Hepatocyte (in vitro differentiated cells): Measurements from ENCODE around the gene KLF1. TPM values are rescaled to one million over a fixed set of nuclear protein-coding genes. Genes with fewer than 3 reads are reported as not detected.

Experiments
- DNase-seq: peaks from one replicate; pipeline ENCODE4 v3.0.0-alpha.2; 2016; ENCODE audit warnings: low spot score
- H2AFZ ChIP-seq: fragments of 200-600 bp; sonication (generic); 2 replicates; pipeline ENCODE4 v1.6.0; 2016; ENCODE audit warnings: antibody characterized with exemption, mild to moderate bottlenecking
- H3K27ac ChIP-seq: fragments of 200-600 bp; sonication (generic); 2 replicates; pipeline ENCODE4 v1.5.1; 2016; ENCODE audit warnings: mild to moderate bottlenecking
- H3K27me3 ChIP-seq: fragments of 200-600 bp; sonication (generic); 2 replicates; pipeline ENCODE4 v1.6.1; 2016
- H3K36me3 ChIP-seq: fragments of 200-600 bp; sonication (generic); replicated peaks from 2 replicates; pipeline ENCODE4 v1.5.1; 2016; ENCODE audit warnings: low read depth; ENCODE audit not compliant: insufficient read depth
- H3K4me1 ChIP-seq: fragments of 200-600 bp; sonication (generic); 2 replicates; pipeline ENCODE4 v1.5.1; 2016; ENCODE audit warnings: mild to moderate bottlenecking, moderate library complexity; ENCODE audit not compliant: insufficient read depth
- H3K4me2 ChIP-seq: fragments of 200-600 bp; sonication (generic); 2 replicates; pipeline ENCODE4 v1.6.0; 2016
- H3K4me3 ChIP-seq: fragments of 200-600 bp; sonication (generic); 2 replicates; pipeline ENCODE4 v1.5.1; 2016; ENCODE audit warnings: mild to moderate bottlenecking
- H3K79me2 ChIP-seq: fragments of 200-600 bp; sonication (generic); 2 replicates; pipeline ENCODE4 v1.6.0; 2017; ENCODE audit warnings: mild to moderate bottlenecking
- H3K9me2 ChIP-seq: fragments of 200-600 bp; sonication (generic); replicated peaks from 2 replicates; pipeline ENCODE4 v1.6.0; 2017; ENCODE audit warnings: mild to moderate bottlenecking; ENCODE audit not compliant: insufficient read depth
- H3K9me3 ChIP-seq: fragments of 200-600 bp; sonication (generic); 2 replicates; pipeline ENCODE4 v1.5.1; 2016; ENCODE audit warnings: low read depth, mild to moderate bottlenecking
- H4K20me1 ChIP-seq: fragments of 200-600 bp; sonication (generic); 2 replicates; pipeline ENCODE4 v1.6.0; 2016; ENCODE audit warnings: mild to moderate bottlenecking; ENCODE audit not compliant: insufficient read depth, poor library complexity, severe bottlenecking
- EZH2 ChIP-seq: fragments of 200-600 bp; sonication (generic); IDR thresholded peaks from 2 replicates; pipeline ENCODE4 v1.6.1; 2016; ENCODE audit warnings: antibody characterized with exemption, mild to moderate bottlenecking, borderline replicate concordance
- EZH2phosphoT487 ChIP-seq: fragments of 200-600 bp; sonication (generic); IDR thresholded peaks from one replicate; pipeline ENCODE4 v1.6.1; 2018; ENCODE audit warnings: antibody characterized with exemption, mild to moderate bottlenecking, low read depth, moderate library complexity; ENCODE audit not compliant: unreplicated experiment, severe bottlenecking
- WGBS: methylation state at CpG from one replicate; pipeline ENCODE4 v1.1.6; 2016; ENCODE audit warnings: low lambda C conversion rate; ENCODE audit errors: missing lambda C conversion rate; 5-methylcytosine and 5-hydroxymethylcytosine counted together
- polyA plus RNA-seq: library from polyadenylated mRNA; unstranded; fragments of >200 nt; fragmentation: Nextera tagmentation; extraction: Ambion mirVana; gene quantifications from 2 replicates; pipeline ENCODE4 v1.2.1, GENCODE V29; 2016
- total RNA-seq: library from RNA; depleted of rRNA; stranded (reverse); fragments of >200 nt; gene quantifications from 2 replicates; pipeline ENCODE4 v1.2.3, GENCODE V29; 2014
- TF ChIP-seq, protein P1 (sequence below): fragments of 200-600 bp; sonication (generic); IDR thresholded peaks from 2 replicates; pipeline ENCODE4 v1.5.1; 2016; ENCODE audit warnings: antibody characterized with exemption, mild to moderate bottlenecking; ENCODE audit not compliant: poor library complexity

KLF1 gene
- total and polyA plus RNA-seq, 2 experiments from 2014 or later: 0.37 TPM; not detected in 1

DNA sequence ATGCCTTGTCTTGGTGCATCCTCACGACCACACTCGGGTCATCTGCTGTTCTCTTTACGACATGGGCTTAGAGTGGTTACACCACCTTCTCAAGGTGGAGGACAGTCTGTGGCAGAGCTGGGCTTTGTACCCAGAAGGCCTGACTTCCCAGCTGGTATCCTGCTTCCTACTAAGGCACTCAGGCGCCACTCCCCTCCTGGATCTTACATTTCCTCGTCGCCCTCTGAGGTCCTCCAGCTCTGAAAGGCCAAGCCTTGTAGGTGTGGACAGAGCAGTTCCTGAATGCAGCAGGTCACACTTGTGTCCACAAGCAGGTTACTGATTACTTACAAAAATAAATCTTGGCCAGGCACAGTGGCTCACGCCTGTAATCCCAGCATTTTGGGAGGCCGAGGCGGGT is 20.2 kb upstream of the KLF1 start:
- Histone ChIP-seq H3K36me3 (no peaks in the 10 kb centered on the region), H2AFZ (no peak overlapping the region), H3K79me2 (no peaks in the 10 kb centered on the region), H3K4me3 (no peak overlapping the region), H3K9me3 (no peaks in the 10 kb centered on the region), H3K4me1 (peaks cover under 1% of the 10 kb centered on the region), H3K9me2 (no peaks in the 10 kb centered on the region), H3K27ac (no peak overlapping the region), H3K27me3 (no peaks in the 10 kb centered on the region), H3K4me2 (no peak overlapping the region), H4K20me1 (no peaks in the 10 kb centered on the region)
- no peak for DNase-seq
- WGBS: 77% methylated on average over 9 of the region's 9 CpGs
- TF ChIP-seq EZH2phosphoT487 (no peak), EZH2 (no peak)
- TF ChIP-seq, protein P1, sequence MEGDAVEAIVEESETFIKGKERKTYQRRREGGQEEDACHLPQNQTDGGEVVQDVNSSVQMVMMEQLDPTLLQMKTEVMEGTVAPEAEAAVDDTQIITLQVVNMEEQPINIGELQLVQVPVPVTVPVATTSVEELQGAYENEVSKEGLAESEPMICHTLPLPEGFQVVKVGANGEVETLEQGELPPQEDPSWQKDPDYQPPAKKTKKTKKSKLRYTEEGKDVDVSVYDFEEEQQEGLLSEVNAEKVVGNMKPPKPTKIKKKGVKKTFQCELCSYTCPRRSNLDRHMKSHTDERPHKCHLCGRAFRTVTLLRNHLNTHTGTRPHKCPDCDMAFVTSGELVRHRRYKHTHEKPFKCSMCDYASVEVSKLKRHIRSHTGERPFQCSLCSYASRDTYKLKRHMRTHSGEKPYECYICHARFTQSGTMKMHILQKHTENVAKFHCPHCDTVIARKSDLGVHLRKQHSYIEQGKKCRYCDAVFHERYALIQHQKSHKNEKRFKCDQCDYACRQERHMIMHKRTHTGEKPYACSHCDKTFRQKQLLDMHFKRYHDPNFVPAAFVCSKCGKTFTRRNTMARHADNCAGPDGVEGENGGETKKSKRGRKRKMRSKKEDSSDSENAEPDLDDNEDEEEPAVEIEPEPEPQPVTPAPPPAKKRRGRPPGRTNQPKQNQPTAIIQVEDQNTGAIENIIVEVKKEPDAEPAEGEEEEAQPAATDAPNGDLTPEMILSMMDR: no peak

DNA sequence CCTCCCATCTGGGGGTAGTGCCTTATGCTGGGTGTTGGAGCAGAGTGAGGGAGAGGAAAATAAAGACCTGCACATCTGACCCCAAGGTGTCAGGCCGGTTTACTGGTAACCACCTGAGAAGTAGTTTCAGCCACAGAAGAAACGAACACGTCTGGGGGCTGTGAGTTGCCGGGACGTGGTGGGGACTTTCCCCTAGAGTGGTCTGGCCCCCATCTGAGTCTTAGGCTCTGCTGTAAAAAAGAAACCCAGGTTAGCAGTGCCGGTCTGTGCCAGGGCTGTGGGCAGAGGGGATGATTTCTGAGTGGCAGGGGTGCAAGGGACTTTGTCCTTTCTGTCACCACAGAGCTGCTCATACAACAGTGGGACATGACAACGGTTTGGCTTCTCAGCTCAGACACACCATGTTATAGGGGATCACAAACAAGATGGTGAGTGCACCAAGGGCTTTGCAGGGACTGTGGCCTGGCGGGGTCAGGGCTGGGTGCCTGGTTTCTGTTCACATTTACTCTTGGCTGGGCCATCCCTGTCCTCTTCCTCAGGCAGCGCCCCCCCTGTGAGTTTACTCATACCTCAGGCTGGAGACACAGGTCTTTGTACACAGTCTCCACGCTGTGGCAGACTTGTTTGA is 13.0 kb upstream of the KLF1 start:
- 93% methylated on average over 10 of the region's 10 CpGs for WGBS
- TF ChIP-seq, protein P1: no peak
- TF ChIP-seq EZH2phosphoT487 (no peak), EZH2 (no peak)

DNA sequence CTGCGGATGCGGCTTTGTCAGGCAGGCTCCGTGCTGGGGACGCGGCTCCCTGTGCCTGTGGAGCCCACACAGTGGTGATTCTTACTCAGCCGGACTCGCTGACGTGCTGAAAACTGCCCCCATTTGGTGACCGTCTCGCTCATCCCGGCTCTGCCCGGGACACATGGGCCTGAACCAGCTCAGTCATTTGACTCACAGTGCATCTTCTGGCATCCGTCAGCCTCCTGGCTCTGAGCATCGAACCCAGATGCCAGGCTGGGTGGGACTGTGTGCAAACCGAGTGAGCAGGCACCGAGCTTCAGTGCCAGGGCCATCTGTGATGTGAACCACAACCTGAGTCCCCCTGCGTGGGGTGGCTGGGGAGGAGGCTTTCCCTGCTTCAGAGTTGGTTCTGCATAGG is 9.5 kb upstream of the KLF1 start:
- Histone ChIP-seq H3K79me2 (peaks cover 10% of the 10 kb centered on the region), H4K20me1 (no peaks in the 10 kb centered on the region), H3K27me3 (no peaks in the 10 kb centered on the region), H3K9me2 (no peaks in the 10 kb centered on the region), H3K27ac (no peak overlapping the region), H3K36me3 (no peaks in the 10 kb centered on the region), H3K4me2 (no peak overlapping the region), H3K4me1 (no peaks in the 10 kb centered on the region), H2AFZ (no peak overlapping the region), H3K4me3 (no peak overlapping the region), H3K9me3 (no peaks in the 10 kb centered on the region)
- no peak for TF ChIP-seq EZH2
- TF ChIP-seq, protein P1: no peak
- no peak for TF ChIP-seq EZH2phosphoT487
- 97% methylated on average over 17 of the region's 17 CpGs for WGBS
- no peak for DNase-seq

More for the DNA sequence above, 13.0 kb upstream of the KLF1 start:
- Histone ChIP-seq H3K9me3 (no peaks in the 10 kb centered on the region), H3K27me3 (no peaks in the 10 kb centered on the region), H2AFZ (no peak overlapping the region), H3K4me1 (no peaks in the 10 kb centered on the region), H3K79me2 (no peaks in the 10 kb centered on the region), H3K9me2 (no peaks in the 10 kb centered on the region), H3K27ac (no peak overlapping the region), H4K20me1 (no peaks in the 10 kb centered on the region), H3K36me3 (no peaks in the 10 kb centered on the region), H3K4me3 (no peak overlapping the region), H3K4me2 (no peak overlapping the region)
- DNase-seq: no peak

DNA sequence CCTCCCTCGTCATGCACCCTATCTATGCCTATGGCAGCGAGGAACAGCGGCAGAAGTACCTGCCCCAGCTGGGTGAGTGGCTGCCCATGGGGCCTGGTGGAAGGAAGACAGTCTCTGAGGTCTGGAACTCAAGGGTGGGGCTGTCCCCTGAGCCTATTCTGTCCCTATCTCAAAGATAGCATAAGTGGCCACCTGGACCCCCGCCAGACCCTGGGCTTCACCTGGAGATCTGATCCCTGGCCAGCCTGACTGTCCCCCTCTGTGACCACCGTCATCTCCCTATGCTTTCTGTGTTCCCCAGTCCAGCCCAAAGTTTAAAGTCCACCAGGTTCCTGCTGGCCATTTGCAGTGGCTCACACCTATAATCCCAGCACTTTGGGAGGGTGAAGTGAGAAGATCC is 6.6 kb upstream of the KLF1 start:
- no peaks in the 10 kb centered on the region for H3K9me3 ChIP-seq
- DNase-seq: no peak
- TF ChIP-seq, protein P1: no peak
- TF ChIP-seq EZH2phosphoT487 (no peak), EZH2 (no peak)
- H3K4me2 ChIP-seq: no peak overlapping the region
- H3K9me2 ChIP-seq: no peaks in the 10 kb centered on the region
- H3K27me3 ChIP-seq: no peaks in the 10 kb centered on the region
- no peak overlapping the region for H2AFZ ChIP-seq
- H4K20me1 ChIP-seq: no peaks in the 10 kb centered on the region
- H3K79me2 ChIP-seq: peaks cover 11% of the 10 kb centered on the region
- H3K36me3 ChIP-seq: no peaks in the 10 kb centered on the region
- no peak overlapping the region for H3K27ac ChIP-seq
- H3K4me3 ChIP-seq: no peak overlapping the region
- 94% methylated on average over 5 of the region's 5 CpGs for WGBS
- no peaks in the 10 kb centered on the region for H3K4me1 ChIP-seq
